GM18868 (cell line): ENCODE results near the gene IRF2BP2.

Experiments
- ATAC-seq: cut with Tn5 transposase; IDR thresholded peaks from one replicate; pipeline ENCODE4 v1.9.1; 2021; ENCODE audit warnings: mild to moderate bottlenecking, moderate library complexity; ENCODE audit not compliant: unreplicated experiment

Gene IRF2BP2

GRCh38 chr1:234559902-234560676 is 49.9 kb downstream of the IRF2BP2 start:
- ATAC-seq = no peak

GRCh38 chr1:234559152-234559901 is 50.7 kb downstream of the IRF2BP2 start:
- ATAC-seq = no peak

DNA sequence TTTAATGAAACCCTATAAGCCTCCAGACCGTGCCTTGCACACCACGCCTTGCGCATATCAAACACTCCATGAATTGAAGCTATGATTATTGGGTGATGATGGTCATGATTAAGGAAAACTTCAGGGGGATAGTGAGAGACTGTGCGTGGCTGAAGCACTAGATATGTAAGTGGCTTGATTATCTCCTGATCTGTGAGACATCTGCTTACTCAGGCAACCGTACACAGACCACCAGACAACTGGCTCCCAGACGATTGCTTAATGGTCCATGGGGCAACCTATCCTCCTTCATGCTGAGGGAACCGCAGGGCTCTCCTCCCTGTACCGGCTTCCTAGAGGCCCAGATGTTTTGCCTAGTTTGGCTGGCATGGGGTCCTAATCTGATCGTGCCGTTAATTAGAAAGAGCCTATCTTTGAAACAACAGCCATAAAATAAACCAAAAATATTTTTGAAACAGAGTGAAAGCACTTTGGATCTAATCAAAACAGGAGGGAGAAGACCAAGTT is 51.6 kb downstream of the IRF2BP2 start:
- no peak for ATAC-seq

- ATAC-seq = no peak
Observed at GRCh38 chr1:234556245-234556943, 53.6 kb downstream of the IRF2BP2 start.

- no peak for ATAC-seq
Observed at GRCh38 chr1:234555390-234556024, 54.5 kb downstream of the IRF2BP2 start.

DNA sequence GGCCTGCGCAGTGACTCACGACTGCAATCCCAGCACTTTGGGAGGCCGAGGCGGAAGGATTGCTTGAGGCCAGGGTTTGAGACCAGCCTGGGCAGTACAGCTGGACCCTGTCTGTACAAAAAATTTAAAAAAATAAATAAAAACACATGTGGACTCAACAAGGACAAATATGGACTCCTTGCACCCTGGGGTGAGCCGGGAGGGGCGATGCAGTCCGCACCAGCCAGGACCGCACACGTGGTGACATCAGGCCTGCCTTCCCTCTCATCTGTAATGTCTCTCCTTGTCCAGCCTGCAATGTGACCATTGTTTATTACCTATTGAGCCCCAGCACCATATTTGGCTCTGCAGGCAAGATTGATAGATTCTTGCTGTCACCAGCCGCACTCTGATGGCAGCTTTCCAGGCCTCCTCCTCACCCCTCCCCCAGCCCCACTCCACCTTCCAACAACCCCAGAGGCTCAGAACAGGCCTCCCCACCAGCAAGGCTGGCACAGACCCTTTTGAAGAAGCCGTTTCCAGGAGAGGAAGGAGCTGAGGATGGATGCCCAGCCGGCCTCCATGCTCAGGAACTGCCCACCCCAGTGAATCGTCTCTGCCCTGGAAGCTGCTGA is 55.2 kb downstream of the IRF2BP2 start:
- ATAC-seq = no peak
